ENCODE data around the gene USP26.
"Not testable (repeated sequence)": the region's sequence is repeated elsewhere in the genome, so short reads cannot be mapped to it uniquely, and the experiment has no call there.

Gene USP26, protein sequence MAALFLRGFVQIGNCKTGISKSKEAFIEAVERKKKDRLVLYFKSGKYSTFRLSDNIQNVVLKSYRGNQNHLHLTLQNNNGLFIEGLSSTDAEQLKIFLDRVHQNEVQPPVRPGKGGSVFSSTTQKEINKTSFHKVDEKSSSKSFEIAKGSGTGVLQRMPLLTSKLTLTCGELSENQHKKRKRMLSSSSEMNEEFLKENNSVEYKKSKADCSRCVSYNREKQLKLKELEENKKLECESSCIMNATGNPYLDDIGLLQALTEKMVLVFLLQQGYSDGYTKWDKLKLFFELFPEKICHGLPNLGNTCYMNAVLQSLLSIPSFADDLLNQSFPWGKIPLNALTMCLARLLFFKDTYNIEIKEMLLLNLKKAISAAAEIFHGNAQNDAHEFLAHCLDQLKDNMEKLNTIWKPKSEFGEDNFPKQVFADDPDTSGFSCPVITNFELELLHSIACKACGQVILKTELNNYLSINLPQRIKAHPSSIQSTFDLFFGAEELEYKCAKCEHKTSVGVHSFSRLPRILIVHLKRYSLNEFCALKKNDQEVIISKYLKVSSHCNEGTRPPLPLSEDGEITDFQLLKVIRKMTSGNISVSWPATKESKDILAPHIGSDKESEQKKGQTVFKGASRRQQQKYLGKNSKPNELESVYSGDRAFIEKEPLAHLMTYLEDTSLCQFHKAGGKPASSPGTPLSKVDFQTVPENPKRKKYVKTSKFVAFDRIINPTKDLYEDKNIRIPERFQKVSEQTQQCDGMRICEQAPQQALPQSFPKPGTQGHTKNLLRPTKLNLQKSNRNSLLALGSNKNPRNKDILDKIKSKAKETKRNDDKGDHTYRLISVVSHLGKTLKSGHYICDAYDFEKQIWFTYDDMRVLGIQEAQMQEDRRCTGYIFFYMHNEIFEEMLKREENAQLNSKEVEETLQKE

DNA sequence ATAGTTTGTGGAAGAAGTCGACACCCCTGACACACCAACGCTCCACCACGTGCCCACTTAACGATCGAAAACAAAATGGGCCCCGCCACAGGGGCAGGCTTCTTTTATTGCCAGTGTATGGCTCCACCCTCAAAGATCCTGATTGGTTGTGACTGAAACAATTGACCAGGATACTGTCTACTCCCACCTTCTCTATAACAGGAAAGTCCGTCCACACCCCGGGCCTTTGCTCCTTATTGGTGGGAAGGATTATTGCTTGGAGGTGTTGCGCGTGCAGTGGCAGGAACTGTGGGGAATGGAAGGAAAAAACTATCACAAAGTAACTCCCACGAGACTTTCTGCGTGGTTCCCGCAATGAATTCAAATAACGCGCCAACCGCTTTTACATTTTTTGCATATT is at the start of gene USP26:
Gene USP26, minus strand, starts transcription at position 79 of the 400 bp plus-strand sequence. CDS start 68,889 bp downstream, outside the sequence.
- no peak for DNase-seq

DNA sequence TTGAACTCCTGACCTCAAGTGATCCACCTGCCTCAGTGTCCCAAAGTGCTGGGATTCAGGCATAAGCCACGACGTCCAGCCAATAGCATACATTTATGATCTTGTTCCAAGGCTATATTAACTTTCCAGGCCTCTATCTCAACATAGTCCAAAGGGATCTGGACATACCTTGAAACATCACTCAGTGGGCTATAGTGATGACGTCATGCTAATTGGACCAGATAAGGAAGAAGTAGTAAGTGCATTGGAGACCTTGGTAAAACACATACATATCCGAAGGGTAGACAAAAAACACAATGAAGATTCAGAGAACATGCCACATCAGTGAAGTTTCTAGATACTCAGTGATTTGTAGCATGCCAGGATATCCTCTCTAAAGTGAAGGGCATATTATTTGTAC is 37.4 kb upstream of the USP26 start:
- no peak for DNase-seq

DNA sequence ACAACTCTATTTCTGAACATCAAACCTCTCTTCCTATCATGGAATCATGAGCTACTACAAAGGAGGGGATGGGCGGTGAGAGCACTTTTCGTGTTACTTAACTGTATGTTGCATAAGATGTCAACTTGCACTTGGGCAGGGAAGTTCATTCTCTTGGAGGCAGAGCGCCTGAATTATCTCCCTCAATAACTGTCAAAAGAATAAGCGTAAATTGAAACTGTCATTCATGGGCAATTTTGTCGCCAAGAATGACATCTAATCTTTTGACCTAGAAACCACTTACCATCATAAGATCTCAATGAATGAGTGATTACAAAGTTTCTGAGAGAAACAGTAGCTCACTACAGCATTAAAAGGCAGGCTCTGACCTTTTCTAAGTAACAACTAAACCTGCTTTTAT is 23.5 kb upstream of the USP26 start:
- no peak for DNase-seq

DNA sequence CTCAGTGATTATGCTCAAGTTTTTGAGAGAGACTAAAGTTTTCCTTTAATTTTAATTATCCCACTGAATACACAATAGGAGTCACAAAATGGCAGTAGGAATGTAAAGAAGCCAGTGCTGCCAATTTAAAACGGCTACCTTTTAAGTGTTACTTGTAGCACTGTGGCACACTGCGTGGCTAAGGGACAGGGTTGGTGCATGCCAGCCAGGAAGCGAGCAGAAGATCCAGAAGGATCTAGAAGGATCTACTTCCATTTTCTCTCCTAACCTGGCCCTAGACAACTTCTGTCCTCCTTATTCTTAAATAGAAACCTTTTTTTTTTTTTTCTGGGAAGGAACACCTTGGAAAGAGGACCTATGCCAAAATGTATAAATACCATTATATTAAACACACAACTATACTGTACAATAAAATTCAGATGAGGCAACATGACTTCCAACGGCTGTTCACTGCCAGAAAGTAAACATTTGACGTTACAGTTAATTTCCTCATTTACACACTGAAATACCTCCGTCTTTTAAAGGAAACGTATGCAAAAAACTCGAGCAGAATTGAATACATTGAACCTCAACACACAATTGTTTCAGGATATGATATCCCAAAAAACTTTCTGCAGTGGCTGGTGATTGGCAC is 2.7 kb downstream of the USP26 start:
- DNase-seq: no peak

DNA sequence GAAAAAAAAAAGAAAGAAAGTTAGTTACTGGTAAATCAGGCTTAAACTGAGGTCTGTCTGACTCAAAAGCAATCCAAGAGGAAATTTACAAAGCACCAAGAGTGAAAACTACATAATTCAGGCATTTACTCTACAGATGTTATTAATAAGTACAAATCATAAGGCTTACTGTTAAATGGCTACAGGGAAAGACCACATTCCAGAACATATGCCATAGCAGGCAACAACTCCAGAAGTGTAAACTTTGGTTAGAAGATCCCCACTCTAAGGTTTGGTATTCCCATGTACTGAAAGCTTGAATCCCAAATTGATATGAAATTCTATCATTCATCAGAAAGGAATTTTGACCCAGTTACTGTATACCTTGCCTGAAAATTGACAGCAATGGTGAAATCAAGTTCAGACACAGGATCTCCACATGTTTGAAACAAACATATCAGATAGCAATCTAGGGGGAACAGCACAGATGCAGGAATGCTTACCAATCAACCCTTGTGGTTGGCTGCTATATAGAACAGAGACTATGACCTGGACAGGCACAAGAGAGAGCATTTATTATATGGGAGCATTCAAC is 6.6 kb downstream of the USP26 start:
- no peak for DNase-seq

DNA sequence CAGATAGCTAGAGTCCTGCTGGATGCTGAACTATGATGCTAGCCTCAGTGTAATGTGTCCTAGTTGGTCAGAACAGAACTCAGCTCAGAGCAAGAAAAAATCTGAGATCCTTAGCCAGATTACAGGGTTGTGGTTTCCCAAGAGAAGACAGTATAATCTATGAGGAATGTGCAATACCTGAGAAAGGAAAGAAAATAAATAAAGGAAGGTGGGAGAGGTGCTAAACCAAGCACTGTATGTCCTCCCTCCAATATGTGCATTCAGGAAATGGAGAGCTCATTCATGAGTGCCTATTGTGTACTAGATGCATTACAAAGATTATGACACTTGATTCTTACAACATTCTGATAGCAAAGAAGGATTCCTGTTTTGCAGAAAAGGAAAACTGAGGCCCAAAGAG is 7.5 kb downstream of the USP26 start:
- DNase-seq: no peak

DNA sequence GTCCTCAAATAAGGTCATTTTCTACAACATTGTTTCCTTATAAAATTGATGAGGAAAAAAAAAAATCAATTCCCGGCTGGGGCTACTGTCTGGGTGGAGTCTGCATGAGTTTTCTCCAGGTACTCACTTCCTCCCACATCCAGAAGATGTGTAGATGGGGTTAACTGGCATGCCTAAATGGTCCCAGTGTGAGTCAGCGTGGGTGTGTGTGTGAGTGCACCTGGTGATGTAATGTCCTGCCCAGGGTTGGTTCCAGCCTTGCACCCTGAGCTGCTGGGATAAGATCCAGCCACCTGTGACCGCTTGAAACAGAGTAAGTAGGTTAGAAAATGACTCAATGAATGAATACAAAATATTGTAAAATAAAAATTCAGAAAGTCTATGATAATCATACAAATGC is 11.1 kb downstream of the USP26 start:
- no peak for DNase-seq

DNA sequence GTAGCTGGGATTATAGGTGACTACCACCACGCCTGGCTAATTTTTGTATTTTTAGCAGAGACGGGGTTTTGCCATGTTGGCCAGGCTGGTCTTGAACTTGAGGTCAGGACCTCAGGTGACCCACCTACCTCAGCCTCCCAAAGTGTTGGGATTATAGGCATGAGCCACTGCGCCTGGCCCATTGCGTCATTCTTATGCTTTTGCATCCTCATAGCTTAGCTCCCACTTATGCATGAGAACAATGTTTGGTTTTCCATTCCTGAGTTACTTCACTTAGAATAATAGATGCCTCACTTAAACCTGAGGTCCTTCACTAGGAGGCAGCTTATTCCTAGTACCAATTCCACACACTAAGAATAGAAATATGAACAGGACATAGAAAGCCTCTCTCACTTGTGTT is 11.9 kb downstream of the USP26 start:
- not testable (repeated sequence) for DNase-seq

DNA sequence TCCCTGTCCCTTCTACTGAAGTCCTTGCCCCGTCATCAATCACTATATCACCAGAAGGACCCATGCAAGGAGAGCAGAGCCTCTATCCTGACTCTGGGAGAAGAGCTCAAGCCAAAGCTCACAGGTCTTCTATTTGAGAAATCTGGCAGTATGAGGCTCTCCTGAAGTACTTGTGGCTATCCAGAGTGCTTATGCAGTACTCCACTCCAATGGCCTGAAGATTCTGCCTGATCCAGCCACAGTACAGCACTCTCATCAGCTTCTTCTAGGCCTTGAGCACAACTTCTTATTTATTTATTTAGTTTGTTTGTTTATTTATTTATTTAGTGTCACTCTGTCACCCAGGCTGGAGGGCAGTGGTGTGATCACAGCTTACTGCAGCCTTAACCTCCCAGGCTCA is 13.0 kb downstream of the USP26 start:
- no peak for DNase-seq

DNA sequence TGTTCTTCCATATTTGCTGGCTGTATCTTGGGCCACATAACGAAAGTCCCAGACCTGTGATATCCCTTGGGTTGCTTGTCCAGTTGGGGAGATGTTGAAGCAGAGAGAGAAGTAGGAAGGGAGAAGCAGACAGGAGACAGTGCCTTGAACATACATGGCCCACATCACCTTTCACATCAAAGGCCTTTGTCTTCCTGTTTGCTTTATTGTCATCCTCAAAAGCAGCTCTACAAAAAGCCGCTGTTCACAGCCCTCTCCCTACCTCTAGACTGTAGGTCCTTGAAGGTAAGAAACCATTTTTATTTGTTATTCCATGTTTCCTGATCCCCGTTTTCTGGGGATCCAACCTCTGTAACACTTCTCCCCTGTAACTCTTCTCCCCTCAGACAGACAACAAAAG is 14.9 kb downstream of the USP26 start:
- no peak for DNase-seq

DNA sequence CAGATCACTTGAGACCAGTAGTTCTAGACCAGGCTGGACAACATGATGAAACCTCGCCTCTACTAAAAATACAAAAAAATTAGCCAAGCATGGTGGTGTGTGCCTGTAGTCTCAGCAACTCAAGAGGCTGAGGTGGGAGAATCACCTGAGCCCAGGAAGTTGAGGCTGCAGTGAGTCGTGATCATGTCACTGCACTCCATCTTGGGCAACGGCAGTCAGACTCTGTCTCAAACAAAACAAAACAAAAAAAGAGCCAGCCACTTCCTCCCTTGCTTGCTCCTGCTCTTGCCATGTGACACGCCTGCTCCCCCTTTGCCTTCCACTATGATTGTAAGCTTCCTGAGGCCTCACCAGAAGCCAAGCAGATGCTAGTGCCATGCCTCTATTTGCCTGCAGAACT is 19.1 kb downstream of the USP26 start:
- DNase-seq: not testable (repeated sequence)

DNA sequence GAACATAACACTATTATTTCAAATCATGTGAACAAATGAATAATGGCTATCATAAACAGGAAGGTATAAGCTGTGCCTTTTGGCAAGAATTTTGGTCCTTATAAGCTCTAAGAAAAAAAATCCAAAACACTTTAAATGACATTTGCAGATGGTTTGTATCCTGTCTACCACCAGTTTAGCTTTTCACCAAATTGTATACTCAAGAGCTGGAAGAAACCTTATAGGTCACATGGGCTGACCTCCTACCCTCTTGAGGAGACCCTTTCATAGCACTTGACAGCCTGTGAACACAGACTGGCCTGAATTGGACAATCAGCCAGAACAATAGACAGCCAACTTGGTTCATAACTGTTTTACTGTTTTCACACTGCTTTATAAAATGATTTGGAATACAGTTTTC is 24.3 kb downstream of the USP26 start:
- DNase-seq: no peak

DNA sequence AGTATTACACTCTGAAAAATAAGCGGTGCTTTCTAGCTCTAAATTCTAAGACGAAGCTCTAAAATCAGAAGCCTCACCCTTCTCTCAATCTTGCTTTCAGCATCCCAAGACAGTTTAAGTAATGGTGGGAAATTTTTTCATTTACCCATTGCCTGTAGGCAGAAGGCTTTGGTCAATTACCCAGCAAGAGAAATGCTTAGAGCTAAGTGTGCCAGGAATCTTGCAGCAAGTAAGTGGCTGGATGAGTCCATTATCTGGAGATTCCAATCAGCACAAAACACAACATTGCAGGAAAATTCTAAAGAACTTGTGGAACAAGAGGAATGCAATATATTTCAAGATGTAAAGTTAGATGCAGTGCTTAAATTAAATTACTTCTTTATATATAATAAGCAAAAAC is 28.4 kb downstream of the USP26 start:
- DNase-seq: no peak

DNA sequence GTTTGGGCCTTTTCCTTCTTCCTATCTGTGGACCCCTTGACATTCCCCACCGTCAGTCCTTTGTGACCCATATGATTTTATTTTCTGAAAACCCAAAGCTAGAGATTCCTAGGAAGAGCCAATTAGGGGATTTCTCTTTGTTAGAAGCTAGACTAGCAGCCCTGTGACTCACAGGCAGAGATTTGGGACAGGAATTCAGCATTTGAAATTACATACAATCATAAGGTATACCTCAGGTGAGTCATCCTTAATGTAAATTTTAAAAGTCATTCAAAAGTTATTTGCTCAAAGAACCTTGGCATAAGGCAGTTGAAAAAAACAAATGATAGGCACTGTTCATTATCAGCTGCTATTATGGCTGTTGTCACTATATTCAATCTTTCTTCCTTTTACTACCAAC is 40.6 kb downstream of the USP26 start:
- no peak for DNase-seq

DNA sequence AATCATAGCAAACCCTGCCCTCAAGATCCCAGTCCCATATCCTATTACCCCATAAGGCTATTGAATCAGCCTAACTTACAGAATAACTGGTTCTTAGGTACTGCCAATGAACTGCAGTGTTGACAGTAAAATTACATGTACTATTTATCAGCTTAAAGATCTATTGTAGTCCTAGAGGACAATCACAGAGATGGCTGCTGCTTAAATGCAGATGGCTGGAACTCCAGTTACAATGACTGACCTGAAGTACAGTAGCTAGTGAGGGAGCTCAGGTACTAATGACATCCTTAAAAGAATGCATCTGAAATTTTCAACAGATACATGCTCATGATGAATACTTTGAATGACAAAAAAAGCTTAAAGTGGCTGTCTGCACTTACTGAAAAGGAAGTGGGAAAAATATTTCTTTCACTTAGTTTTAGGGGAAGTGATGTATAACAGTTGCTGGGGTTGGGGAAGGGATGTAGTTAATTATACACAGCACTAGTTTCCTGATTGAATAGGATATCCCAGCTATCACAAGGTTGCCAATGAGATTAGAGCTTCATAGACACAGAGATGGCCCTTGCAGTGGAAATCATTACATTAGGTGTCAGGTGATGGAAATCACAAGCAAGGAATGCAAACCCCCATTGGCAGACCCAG is 42.0 kb downstream of the USP26 start:
- no peak for DNase-seq

DNA sequence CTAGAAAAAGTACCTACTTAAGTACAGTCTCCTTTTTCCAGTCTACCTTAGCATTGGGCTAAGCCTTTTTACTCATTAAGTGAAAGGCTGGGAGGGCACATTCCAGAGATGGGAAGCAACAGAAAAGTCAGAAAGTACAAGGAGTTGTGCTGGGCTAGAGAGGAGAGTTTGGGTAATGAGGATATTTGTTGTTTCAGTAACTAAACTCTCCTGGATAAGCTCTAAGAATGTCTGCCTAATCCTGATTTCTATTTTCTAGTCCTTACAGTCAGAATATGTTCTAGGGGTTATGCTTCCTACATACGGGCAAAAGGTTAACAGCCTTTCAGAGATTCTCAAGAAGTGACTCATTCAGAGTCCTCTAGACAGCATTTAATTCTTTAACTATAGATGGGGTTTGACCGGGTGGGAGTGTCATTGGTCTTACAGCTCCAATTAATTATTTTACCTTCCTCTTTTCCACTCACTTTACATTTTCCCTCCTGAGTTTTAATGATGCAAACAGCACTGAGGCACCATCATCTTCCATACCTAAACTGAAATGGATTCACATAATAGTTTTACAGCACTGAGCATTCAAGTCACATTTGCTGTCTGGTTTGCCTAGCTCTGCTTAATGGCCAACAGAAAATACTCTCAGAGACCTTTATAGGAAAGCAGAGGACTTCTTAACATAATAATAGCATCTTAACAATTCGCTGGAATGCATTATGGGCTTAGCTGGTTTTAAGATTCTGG is 42.9 kb downstream of the USP26 start:
- no peak for DNase-seq

DNA sequence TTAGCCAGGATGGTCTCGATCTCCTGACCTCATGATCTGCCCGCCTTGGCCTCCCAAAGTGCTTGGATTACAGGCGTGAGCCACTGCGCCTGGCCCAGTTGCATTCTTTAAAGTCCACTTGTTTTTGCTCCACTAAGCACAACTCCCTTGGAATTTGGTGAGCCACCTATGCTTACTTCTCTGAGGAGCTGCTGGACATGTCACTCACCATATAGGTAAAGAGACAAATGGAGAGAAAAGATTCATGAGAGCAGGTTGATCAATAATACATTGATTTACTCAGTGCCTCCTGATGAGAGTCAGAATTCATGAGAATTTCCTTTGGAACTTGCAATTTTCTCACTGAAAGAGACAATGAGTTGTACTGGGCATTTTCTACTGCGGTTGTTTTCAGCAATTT is 48.2 kb downstream of the USP26 start:
- DNase-seq: no peak

DNA sequence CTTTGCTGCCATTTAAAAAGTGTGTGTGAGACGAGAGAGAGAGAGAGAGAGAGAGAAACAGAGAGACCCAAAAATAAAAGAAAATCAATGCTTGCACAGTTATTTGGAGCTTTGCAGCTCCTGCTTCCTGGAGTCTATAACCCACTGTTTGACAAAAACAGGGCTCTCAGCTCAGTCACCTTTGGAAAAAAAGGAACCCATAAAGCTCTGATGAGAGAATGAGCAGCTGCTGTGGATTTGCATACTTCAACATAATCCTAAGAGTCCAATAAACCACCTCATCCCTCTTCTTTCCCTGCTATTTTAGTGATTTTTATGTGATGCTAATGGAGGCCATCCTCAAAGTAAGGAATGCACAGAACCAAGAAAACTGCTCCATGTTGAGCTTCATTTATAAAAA is 50.3 kb downstream of the USP26 start:
- no peak for DNase-seq

DNA sequence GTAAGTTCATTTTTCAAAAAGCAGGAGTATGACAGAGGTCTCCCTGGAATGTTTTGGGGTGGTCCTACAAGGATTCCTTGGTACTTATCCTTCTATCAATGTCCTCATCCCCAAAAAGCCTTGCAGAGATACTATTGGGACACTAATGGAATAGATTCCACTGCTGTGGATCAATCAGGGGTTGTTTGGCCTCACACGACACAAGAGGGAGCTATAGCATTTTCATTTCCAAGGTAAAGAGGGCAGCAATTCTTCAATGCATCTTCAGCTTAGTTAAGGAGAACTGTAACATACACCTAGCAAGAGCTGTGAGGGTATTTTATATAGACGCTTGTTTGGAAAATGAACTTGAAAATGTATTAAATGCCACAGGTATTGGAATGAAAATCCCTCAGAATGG is 50.9 kb downstream of the USP26 start:
- DNase-seq: no peak

DNA sequence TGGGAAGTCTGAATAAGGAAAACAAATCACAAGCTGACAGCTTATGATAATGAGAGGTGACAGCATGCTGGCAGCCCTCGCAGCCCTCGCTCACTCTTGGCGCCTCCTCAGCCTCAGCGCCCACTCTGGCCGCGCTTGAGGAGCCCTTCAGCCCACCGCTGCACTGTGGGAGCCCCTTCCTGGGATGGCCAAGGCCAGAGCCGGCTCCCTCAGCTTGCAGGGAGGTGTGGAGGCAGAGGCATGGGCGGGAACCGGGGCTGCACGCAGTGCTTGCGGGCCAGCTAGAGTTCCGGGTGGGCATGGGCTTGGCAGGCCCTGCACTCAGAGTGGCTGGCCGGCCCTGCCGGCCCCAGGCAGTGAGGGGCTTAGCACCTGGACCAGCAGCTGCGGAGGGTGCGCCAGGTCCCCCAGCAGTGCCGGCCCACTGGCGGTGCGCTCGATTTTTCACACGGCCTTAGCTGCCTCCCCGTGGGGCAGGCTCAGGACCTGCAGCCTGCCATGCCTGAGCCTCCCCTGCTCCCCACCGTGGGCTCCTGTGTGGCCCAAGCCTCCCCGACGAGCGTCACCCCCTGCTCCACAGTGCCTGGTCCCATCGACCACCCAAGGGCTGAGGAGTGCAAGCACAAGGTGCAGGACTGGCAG is 52.6 kb downstream of the USP26 start:
- not testable (repeated sequence) for DNase-seq

DNA sequence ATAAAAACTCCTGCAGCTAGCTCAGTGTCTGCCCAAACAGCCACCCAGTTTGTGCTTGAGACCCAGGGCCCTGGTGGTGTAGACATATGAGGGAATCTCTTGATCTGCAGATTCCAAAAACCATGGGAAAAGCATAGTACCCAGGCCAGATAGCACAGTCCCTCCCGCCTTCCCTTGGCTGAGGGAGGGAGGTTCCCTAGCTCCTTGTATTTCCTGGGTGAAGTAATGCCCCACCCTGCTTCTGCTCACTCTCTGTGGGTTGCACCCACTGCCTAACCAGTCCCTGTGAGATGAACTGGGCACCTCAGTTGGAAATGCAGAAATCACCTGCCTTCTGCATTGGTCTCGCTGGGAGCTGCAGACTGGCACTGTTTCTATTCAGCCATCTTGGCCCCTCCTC is 54.6 kb downstream of the USP26 start:
- no peak for DNase-seq

DNA sequence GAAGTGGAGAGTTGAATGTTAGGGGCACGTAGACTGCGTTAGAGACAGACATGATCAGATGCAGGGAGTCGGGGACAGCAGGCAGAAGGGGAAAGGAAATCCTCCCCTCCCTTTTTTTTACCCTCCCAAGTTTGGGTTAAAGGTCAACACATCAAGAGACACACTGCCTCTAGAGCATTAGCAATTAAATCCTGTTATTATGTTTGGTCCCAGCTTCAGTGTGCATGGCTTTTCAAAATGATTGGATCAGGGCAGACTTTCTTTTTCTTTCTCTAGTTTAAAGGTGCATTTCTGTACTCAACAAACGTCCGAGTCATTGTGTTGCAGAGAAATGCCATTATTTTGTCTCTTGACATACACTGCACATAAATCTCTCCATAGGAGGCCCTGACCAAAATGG is 63.9 kb downstream of the USP26 start:
- no peak for DNase-seq

Measured in NCI-H2029 (cell line).